Mesendoderm (in vitro differentiated cells): ENCODE results near the gene PXMP4.

ENCODE experiments used
- DNase-seq: peaks from one replicate; pipeline ENCODE4 v3.0.0; 2013
- H2AK5ac ChIP-seq: 2 replicates; pipeline ENCODE4 v1.6.1; 2013; ENCODE audit warnings: low read length, inconsistent platforms
- H2BK120ac ChIP-seq: 2 replicates; pipeline ENCODE4 v1.6.1; 2013; ENCODE audit warnings: low read depth, mild to moderate bottlenecking, low read length, moderate library complexity, mixed read lengths
- H2BK15ac ChIP-seq: replicated peaks from 2 replicates; pipeline ENCODE4 v1.6.1; 2013; ENCODE audit warnings: low read depth, mild to moderate bottlenecking, moderate library complexity
- H2BK5ac ChIP-seq: 2 replicates; pipeline ENCODE4 v1.6.1; 2013; ENCODE audit warnings: low read length, inconsistent platforms
- H3K18ac ChIP-seq: 2 replicates; pipeline ENCODE4 v1.6.1; 2013; ENCODE audit warnings: mild to moderate bottlenecking, low read length, mixed read lengths
- H3K23ac ChIP-seq: one replicate; pipeline ENCODE4 v1.6.1; 2013; ENCODE audit warnings: low read length
- H3K27ac ChIP-seq: 2 replicates; pipeline ENCODE4 v1.5.1; 2013; ENCODE audit warnings: low read depth, mild to moderate bottlenecking, inconsistent platforms, low read length, moderate library complexity
- H3K27me3 ChIP-seq: 2 replicates; pipeline ENCODE4 v1.6.1; 2013; ENCODE audit warnings: low read length, control low read depth, mild to moderate bottlenecking, inconsistent platforms; ENCODE audit not compliant: insufficient read depth, poor library complexity
- H3K36me3 ChIP-seq: 2 replicates; pipeline ENCODE4 v1.6.1; 2013; ENCODE audit warnings: low read length, inconsistent platforms; ENCODE audit not compliant: control insufficient read depth, insufficient read depth
- H3K4ac ChIP-seq: one replicate; pipeline ENCODE4 v1.6.1; 2013; ENCODE audit warnings: low read depth, mild to moderate bottlenecking, low read length, moderate library complexity
- H3K4me1 ChIP-seq: 2 replicates; pipeline ENCODE4 v1.6.1; 2013; ENCODE audit warnings: low read depth, low read length, inconsistent platforms; ENCODE audit not compliant: control insufficient read depth
- H3K4me2 ChIP-seq: 2 replicates; pipeline ENCODE4 v1.6.1; 2013; ENCODE audit warnings: low read length
- H3K4me3 ChIP-seq: 2 replicates; pipeline ENCODE4 v1.5.1; 2013; ENCODE audit warnings: mild to moderate bottlenecking, low read length
- H3K56ac ChIP-seq: one replicate; pipeline ENCODE4 v1.6.1; 2013; ENCODE audit warnings: low read length
- H3K79me1 ChIP-seq: 2 replicates; pipeline ENCODE4 v1.6.1; 2013; ENCODE audit warnings: low read length, inconsistent platforms
- H3K79me2 ChIP-seq: 2 replicates; pipeline ENCODE4 v1.6.1; 2013; ENCODE audit warnings: mild to moderate bottlenecking, low read length; ENCODE audit not compliant: control insufficient read depth, insufficient read depth
- H3K9ac ChIP-seq: 2 replicates; pipeline ENCODE4 v1.6.1; 2013; ENCODE audit warnings: low read length, inconsistent platforms
- H4K5ac ChIP-seq: one replicate; pipeline ENCODE4 v1.6.1; 2013; ENCODE audit warnings: low read length
- H4K8ac ChIP-seq: one replicate; pipeline ENCODE4 v1.6.1; 2013; ENCODE audit warnings: low read depth, mild to moderate bottlenecking, control low read depth, low read length, moderate library complexity
- WGBS: extraction: QIAGEN DNeasy Blood & Tissue Kit; methylation state at CpG from one replicate; pipeline ENCODE4 v1.1.7; 2013; ENCODE audit warnings: low lambda C conversion rate, missing lambda C conversion rate; ENCODE audit not compliant: insufficient coverage; ENCODE audit errors: extremely low coverage; 5-methylcytosine and 5-hydroxymethylcytosine counted together

Gene PXMP4

DNA sequence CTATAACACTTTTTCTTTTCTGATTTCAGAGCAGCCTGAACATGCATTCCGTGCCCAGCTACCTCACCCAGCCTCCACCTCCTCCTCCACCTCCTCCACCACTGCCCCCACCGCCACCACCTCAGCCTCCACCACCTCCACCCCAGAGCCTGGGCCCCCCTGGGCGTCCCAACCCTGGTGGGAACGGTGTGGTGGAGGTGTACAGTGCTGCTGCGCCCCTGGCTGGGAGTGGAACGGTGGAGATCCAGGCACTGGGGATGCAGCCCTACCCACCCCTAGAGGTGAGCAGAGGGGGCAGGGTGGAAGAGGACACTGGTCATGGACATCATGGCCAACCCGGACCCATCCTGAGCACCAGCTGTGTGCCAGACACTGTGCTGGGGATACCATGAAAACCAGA is 33.0 kb upstream of the PXMP4 start:
- H3K56ac ChIP-seq: no peak overlapping the region
- H3K27me3 ChIP-seq: no peaks in the 10 kb centered on the region
- no peak overlapping the region for H3K23ac ChIP-seq
- no peak overlapping the region for H3K18ac ChIP-seq
- H3K9ac ChIP-seq: no peak overlapping the region
- no peaks in the 10 kb centered on the region for H3K79me1 ChIP-seq
- H3K4ac ChIP-seq: no peak overlapping the region
- H4K5ac ChIP-seq: no peak overlapping the region
- no peak overlapping the region for H2BK120ac ChIP-seq
- WGBS: no CpG with 5 or more reads among the region's 7 CpGs
- no peak overlapping the region for H3K4me2 ChIP-seq
- no peak overlapping the region for H3K4me3 ChIP-seq
- H2BK5ac ChIP-seq: no peak overlapping the region
- DNase-seq: no peak
- H3K27ac ChIP-seq: no peak overlapping the region
- H3K4me1 ChIP-seq: no peaks in the 10 kb centered on the region
- H3K36me3 ChIP-seq: no peaks in the 10 kb centered on the region
- H3K79me2 ChIP-seq: no peaks in the 10 kb centered on the region
- no peak overlapping the region for H4K8ac ChIP-seq
- H2BK15ac ChIP-seq: no peak overlapping the region
- no peak overlapping the region for H2AK5ac ChIP-seq

- Histone ChIP-seq H3K23ac (no peak overlapping the region), H3K56ac (no peak overlapping the region), H3K79me1 (no peaks in the 10 kb centered on the region), H3K4me3 (no peak overlapping the region), H2BK15ac (no peak overlapping the region), H4K8ac (no peak overlapping the region), H3K4ac (no peak overlapping the region), H3K27ac (no peak overlapping the region), H3K4me1 (no peaks in the 10 kb centered on the region), H3K79me2 (no peaks in the 10 kb centered on the region), H3K18ac (no peak overlapping the region), H3K36me3 (no peaks in the 10 kb centered on the region), H3K9ac (no peak overlapping the region), H2AK5ac (no peak overlapping the region), H3K4me2 (no peak overlapping the region), H2BK5ac (no peak overlapping the region), H3K27me3 (no peaks in the 10 kb centered on the region), H4K5ac (no peak overlapping the region), H2BK120ac (no peak overlapping the region)
- no peak for DNase-seq
- no CpG with 5 or more reads among the region's 4 CpGs for WGBS
These were observed 31.7 kb upstream of the PXMP4 start for GRCh38 chr20:33751775-33752174.

DNA sequence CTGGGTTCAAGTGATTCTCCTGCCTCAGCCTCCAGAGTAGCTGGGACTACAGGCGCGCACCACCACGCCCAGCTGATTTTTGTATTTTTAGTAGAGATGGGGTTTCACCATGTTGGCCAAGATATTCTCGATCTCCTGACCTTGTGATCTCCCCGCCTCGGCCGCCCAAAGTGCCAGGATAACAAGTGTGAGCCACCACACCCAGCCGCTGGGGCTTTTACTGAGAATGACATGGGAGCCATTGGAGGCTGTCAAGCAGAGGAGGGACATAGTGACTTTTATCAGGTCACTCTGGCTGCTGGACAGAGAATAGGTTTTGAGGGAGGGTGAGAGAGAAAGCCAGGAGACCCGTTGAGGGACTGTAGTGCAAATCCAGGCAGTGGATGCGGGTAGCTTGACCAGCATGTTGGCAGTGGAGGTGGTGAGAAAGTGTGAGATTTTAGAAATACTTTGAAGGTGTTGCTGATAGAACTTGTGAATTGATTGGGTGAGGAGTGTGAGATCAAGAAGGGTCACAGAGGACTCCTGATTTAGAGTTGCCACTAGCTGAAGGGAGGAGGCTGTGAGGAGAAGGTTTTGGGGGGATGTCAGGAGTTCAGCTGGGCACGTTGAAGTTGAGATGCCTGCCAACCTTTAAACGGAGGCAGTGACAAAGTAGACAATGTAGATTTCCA is 26.4 kb upstream of the PXMP4 start:
- Histone ChIP-seq H3K27ac (no peak overlapping the region), H4K8ac (no peak overlapping the region), H3K79me1 (no peaks in the 10 kb centered on the region), H3K23ac (no peak overlapping the region), H3K56ac (no peak overlapping the region), H3K4me1 (no peaks in the 10 kb centered on the region), H2BK120ac (no peak overlapping the region), H3K36me3 (no peaks in the 10 kb centered on the region), H2BK15ac (no peak overlapping the region), H3K9ac (no peak overlapping the region), H3K79me2 (no peaks in the 10 kb centered on the region), H3K4ac (no peak overlapping the region), H2BK5ac (no peak overlapping the region), H3K27me3 (no peaks in the 10 kb centered on the region), H3K4me2 (no peak overlapping the region), H2AK5ac (no peak overlapping the region), H3K4me3 (no peak overlapping the region), H3K18ac (no peak overlapping the region), H4K5ac (no peak overlapping the region)
- WGBS: no CpG with 5 or more reads among the region's 12 CpGs
- DNase-seq: peak; percentile 24

DNA sequence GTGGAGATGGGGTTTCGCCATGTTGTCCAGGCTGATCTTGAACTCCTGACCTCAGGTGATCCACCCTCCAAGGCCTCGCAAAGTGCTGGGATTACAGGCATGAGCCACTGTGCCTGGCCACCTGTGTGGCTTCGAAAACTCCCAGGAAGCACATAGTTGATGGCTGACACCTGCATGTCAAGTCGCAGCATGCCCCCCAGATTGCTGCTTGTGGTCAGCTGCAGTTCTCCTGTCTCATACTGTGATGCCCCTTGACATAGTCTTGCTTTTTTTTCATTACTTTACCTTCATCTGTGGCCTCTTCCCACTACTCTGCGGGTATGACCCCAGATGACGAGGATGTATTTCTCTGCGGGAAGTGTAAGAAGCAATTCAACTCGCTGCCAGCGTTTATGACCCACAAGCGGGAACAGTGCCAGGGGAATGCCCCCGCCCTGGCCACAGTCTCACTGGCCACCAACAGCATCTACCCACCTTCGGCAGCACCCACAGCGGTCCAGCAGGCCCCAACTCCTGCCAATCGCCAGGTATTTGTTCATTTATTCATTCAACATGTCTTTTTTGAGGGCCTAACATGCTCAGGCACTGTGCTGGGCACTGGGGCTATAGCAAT is 24.8 kb upstream of the PXMP4 start:
- H4K5ac ChIP-seq: no peak overlapping the region
- WGBS: no CpG with 5 or more reads among the region's 14 CpGs
- no peak overlapping the region for H2BK120ac ChIP-seq

GRCh38 chr20:33744181-33744580 is 24.1 kb upstream of the PXMP4 start:
- Histone ChIP-seq H3K56ac (no peak overlapping the region), H3K79me1 (no peaks in the 10 kb centered on the region), H4K8ac (no peak overlapping the region), H2BK15ac (no peak overlapping the region), H3K27me3 (no peaks in the 10 kb centered on the region), H3K36me3 (no peaks in the 10 kb centered on the region), H2BK120ac (no peak overlapping the region), H3K27ac (no peak overlapping the region), H3K18ac (no peak overlapping the region), H3K4ac (no peak overlapping the region), H4K5ac (no peak overlapping the region), H2AK5ac (no peak overlapping the region), H3K23ac (no peak overlapping the region), H3K4me3 (no peak overlapping the region), H2BK5ac (no peak overlapping the region), H3K79me2 (no peaks in the 10 kb centered on the region), H3K9ac (no peak overlapping the region), H3K4me2 (no peak overlapping the region), H3K4me1 (no peaks in the 10 kb centered on the region)
- no CpG with 5 or more reads among the region's 3 CpGs for WGBS
- no peak for DNase-seq

More for the DNA sequence above, 24.8 kb upstream of the PXMP4 start:
- H3K4me2 ChIP-seq: no peak overlapping the region
- H2BK5ac ChIP-seq: no peak overlapping the region
- H3K27me3 ChIP-seq: no peaks in the 10 kb centered on the region
- H2AK5ac ChIP-seq: no peak overlapping the region
- H3K79me1 ChIP-seq: no peaks in the 10 kb centered on the region
- H4K8ac ChIP-seq: no peak overlapping the region
- no peak overlapping the region for H3K27ac ChIP-seq
- no peaks in the 10 kb centered on the region for H3K4me1 ChIP-seq
- no peak overlapping the region for H3K18ac ChIP-seq
- H3K4me3 ChIP-seq: no peak overlapping the region
- H3K36me3 ChIP-seq: no peaks in the 10 kb centered on the region
- H3K9ac ChIP-seq: no peak overlapping the region
- no peak overlapping the region for H3K4ac ChIP-seq
- no peak overlapping the region for H3K56ac ChIP-seq
- H2BK15ac ChIP-seq: no peak overlapping the region
- no peak overlapping the region for H3K23ac ChIP-seq
- no peaks in the 10 kb centered on the region for H3K79me2 ChIP-seq
- DNase-seq: no peak

- no peak overlapping the region for H2AK5ac ChIP-seq
- H3K79me2 ChIP-seq: no peaks in the 10 kb centered on the region
- H3K36me3 ChIP-seq: no peaks in the 10 kb centered on the region
- no peak overlapping the region for H3K9ac ChIP-seq
- DNase-seq: no peak
- H3K4ac ChIP-seq: no peak overlapping the region
- no peak overlapping the region for H3K56ac ChIP-seq
- H3K18ac ChIP-seq: no peak overlapping the region
- H2BK15ac ChIP-seq: no peak overlapping the region
- H3K4me1 ChIP-seq: no peaks in the 10 kb centered on the region
- H3K79me1 ChIP-seq: no peaks in the 10 kb centered on the region
- no CpG with 5 or more reads among the region's 1 CpG for WGBS
- H3K27me3 ChIP-seq: no peaks in the 10 kb centered on the region
- H4K5ac ChIP-seq: no peak overlapping the region
- no peak overlapping the region for H4K8ac ChIP-seq
- no peak overlapping the region for H3K27ac ChIP-seq
- H3K4me2 ChIP-seq: no peak overlapping the region
- no peak overlapping the region for H2BK5ac ChIP-seq
- H3K4me3 ChIP-seq: no peak overlapping the region
- H3K23ac ChIP-seq: no peak overlapping the region
- no peak overlapping the region for H2BK120ac ChIP-seq
These were observed 20.1 kb upstream of the PXMP4 start for GRCh38 chr20:33740189-33740588.
